ENCODE data around the gene XPO4. TPM values are rescaled to one million over a fixed set of nuclear protein-coding genes. Genes with fewer than 3 reads are reported as not detected.

The XPO4 gene
- total RNA-seq, 3 donors from 2014 or later (not counting 1 experiment from before 2014, with no cell fraction given): 11.7 to 19.8 (median 19.7) TPM

DNA sequence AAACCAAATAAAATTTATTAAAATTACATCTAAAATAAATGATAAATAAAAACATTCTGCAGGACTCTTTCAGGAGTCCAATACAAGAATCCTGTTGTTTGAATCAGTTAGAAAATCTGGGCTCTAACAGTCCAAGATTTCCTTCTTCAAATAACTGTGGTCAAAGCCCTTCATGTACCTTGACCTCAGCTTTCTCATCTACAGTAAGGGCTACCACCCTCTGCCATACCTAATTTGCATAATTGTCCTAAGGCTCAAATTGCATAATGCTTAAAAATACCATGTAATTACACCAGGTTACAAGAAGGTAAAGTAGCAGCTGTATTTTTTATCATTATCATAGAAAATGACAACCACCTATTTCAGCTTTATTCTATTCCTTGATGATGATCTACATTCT is 54.3 kb downstream of the XPO4 start:
- intact Hi-C loops (cut with micrococcal nuclease): no loop called here
- Mint-ChIP-seq H3K27me3 (ENCODE audit: low read depth in 2 of 2) (no peaks in the 10 kb centered on the region), H3K36me3 (no peaks in the 10 kb centered on the region), H3K27ac (no peak overlapping the region), H3K4me1 (no peaks in the 10 kb centered on the region), H3K4me3 (no peak overlapping the region), H3K9me3 (no peaks in the 10 kb centered on the region)
- Histone ChIP-seq H3K27me3 (ENCODE audit: control insufficient read depth, insufficient read depth, low read length) (no peaks in the 10 kb centered on the region), H3K27ac (ENCODE audit: low read length) (no peak overlapping the region), H3K4me3 (ENCODE audit: low read length) (no peak overlapping the region), H3K4me1 (ENCODE audit: control insufficient read depth, insufficient read depth, low read length) (no peaks in the 10 kb centered on the region), H3K36me3 (ENCODE audit: control insufficient read depth, insufficient read depth, low read length) (peaks cover 2% of the 10 kb centered on the region), H3K9me3 (ENCODE audit: control insufficient read depth, insufficient read depth, low read length) (no peaks in the 10 kb centered on the region)
- TF ChIP-seq, protein P1, sequence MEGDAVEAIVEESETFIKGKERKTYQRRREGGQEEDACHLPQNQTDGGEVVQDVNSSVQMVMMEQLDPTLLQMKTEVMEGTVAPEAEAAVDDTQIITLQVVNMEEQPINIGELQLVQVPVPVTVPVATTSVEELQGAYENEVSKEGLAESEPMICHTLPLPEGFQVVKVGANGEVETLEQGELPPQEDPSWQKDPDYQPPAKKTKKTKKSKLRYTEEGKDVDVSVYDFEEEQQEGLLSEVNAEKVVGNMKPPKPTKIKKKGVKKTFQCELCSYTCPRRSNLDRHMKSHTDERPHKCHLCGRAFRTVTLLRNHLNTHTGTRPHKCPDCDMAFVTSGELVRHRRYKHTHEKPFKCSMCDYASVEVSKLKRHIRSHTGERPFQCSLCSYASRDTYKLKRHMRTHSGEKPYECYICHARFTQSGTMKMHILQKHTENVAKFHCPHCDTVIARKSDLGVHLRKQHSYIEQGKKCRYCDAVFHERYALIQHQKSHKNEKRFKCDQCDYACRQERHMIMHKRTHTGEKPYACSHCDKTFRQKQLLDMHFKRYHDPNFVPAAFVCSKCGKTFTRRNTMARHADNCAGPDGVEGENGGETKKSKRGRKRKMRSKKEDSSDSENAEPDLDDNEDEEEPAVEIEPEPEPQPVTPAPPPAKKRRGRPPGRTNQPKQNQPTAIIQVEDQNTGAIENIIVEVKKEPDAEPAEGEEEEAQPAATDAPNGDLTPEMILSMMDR (IDR thresholded peaks at IDR 0.05): no peak
- no peak for DNase-seq
- no peak for ATAC-seq

- H3K27me3 ChIP-seq (ENCODE audit: control insufficient read depth, insufficient read depth, low read length): no peaks in the 10 kb centered on the region
- H3K4me3 Mint-ChIP-seq: no peak overlapping the region
- H3K27ac Mint-ChIP-seq: no peak overlapping the region
- H3K9me3 Mint-ChIP-seq: no peaks in the 10 kb centered on the region
- no peaks in the 10 kb centered on the region for H3K4me1 ChIP-seq (ENCODE audit: control insufficient read depth, insufficient read depth, low read length)
- ATAC-seq: no peak
- intact Hi-C loops (cut with micrococcal nuclease): no loop called here
- H3K27ac ChIP-seq (ENCODE audit: low read length): no peak overlapping the region
- WGBS (ENCODE audit: insufficient coverage): 100% methylated on average over 1 of the region's 1 CpG
- peaks cover 7% of the 10 kb centered on the region for H3K36me3 ChIP-seq (ENCODE audit: control insufficient read depth, insufficient read depth, low read length)
- no peaks in the 10 kb centered on the region for H3K36me3 Mint-ChIP-seq
- no peaks in the 10 kb centered on the region for H3K4me1 Mint-ChIP-seq
- no peaks in the 10 kb centered on the region for H3K27me3 Mint-ChIP-seq (ENCODE audit: low read depth in 2 of 2)
- TF ChIP-seq, protein P1 (IDR thresholded peaks at IDR 0.05): no peak
- H3K4me3 ChIP-seq (ENCODE audit: low read length): no peak overlapping the region
- no peak for DNase-seq
- H3K9me3 ChIP-seq (ENCODE audit: control insufficient read depth, insufficient read depth, low read length): no peaks in the 10 kb centered on the region
Observed at GRCh38 chr13:20847296-20847695, 55.2 kb downstream of the XPO4 start.

- Histone ChIP-seq H3K4me3 (ENCODE audit: low read length) (no peak overlapping the region), H3K4me1 (ENCODE audit: control insufficient read depth, insufficient read depth, low read length) (no peaks in the 10 kb centered on the region), H3K36me3 (ENCODE audit: control insufficient read depth, insufficient read depth, low read length) (peaks cover 24% of the 10 kb centered on the region), H3K27me3 (ENCODE audit: control insufficient read depth, insufficient read depth, low read length) (no peaks in the 10 kb centered on the region), H3K27ac (ENCODE audit: low read length) (no peak overlapping the region), H3K9me3 (ENCODE audit: control insufficient read depth, insufficient read depth, low read length) (no peaks in the 10 kb centered on the region)
- Mint-ChIP-seq H3K36me3 (peaks cover 7% of the 10 kb centered on the region), H3K27ac (no peak overlapping the region), H3K9me3 (no peaks in the 10 kb centered on the region), H3K4me3 (no peak overlapping the region), H3K27me3 (ENCODE audit: low read depth in 2 of 2) (no peaks in the 10 kb centered on the region), H3K4me1 (no peaks in the 10 kb centered on the region)
- WGBS (ENCODE audit: insufficient coverage): 92% methylated on average over 6 of the region's 6 CpGs
- DNase-seq: no peak
- TF ChIP-seq, protein P1 (IDR thresholded peaks at IDR 0.05): no peak
- ATAC-seq: no peak
- intact Hi-C loops (cut with micrococcal nuclease): no loop called here
Observed at GRCh38 chr13:20843166-20843565, 59.4 kb downstream of the XPO4 start.

DNA sequence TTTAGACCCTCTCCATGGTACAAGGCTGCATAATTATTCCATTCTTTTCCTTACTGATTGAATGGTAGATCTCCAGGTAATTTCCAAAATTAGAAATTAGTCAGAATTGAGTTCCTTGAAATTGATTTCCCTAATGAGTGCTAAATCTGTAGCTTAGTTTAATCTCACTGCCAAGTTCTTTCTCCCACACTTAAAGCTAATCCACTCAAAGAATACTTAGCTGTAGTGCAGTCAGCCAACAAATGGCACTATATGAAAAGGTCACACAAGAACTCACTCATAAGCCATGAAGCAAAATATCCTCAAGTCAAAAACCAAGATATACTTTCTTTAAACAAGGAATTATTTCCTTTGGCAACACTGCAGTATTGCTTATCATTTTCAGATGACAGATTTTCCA is 62.0 kb downstream of the XPO4 start:
- no peak overlapping the region for H3K4me3 Mint-ChIP-seq
- no peaks in the 10 kb centered on the region for H3K27me3 Mint-ChIP-seq (ENCODE audit: low read depth in 2 of 2)
- Histone ChIP-seq H3K4me3 (ENCODE audit: low read length) (no peak overlapping the region), H3K27ac (ENCODE audit: low read length) (no peak overlapping the region), H3K4me1 (ENCODE audit: control insufficient read depth, insufficient read depth, low read length) (no peaks in the 10 kb centered on the region), H3K9me3 (ENCODE audit: control insufficient read depth, insufficient read depth, low read length) (no peaks in the 10 kb centered on the region), H3K36me3 (ENCODE audit: control insufficient read depth, insufficient read depth, low read length) (peaks cover 33% of the 10 kb centered on the region), H3K27me3 (ENCODE audit: control insufficient read depth, insufficient read depth, low read length) (no peaks in the 10 kb centered on the region)
- peaks cover 0 to 7% of the 10 kb centered on the region in 2 donors for H3K4me1 Mint-ChIP-seq
- H3K9me3 Mint-ChIP-seq: no peaks in the 10 kb centered on the region
- TF ChIP-seq, protein P1 (IDR thresholded peaks at IDR 0.05): no peak
- H3K27ac Mint-ChIP-seq: no peak overlapping the region
- ATAC-seq: no peak
- peaks cover 7% of the 10 kb centered on the region for H3K36me3 Mint-ChIP-seq
- intact Hi-C loops (cut with micrococcal nuclease): no loop called here
- DNase-seq: no peak

Measured in natural killer cell (primary cell).